ENCODE results near the gene NCBP3.

DNA sequence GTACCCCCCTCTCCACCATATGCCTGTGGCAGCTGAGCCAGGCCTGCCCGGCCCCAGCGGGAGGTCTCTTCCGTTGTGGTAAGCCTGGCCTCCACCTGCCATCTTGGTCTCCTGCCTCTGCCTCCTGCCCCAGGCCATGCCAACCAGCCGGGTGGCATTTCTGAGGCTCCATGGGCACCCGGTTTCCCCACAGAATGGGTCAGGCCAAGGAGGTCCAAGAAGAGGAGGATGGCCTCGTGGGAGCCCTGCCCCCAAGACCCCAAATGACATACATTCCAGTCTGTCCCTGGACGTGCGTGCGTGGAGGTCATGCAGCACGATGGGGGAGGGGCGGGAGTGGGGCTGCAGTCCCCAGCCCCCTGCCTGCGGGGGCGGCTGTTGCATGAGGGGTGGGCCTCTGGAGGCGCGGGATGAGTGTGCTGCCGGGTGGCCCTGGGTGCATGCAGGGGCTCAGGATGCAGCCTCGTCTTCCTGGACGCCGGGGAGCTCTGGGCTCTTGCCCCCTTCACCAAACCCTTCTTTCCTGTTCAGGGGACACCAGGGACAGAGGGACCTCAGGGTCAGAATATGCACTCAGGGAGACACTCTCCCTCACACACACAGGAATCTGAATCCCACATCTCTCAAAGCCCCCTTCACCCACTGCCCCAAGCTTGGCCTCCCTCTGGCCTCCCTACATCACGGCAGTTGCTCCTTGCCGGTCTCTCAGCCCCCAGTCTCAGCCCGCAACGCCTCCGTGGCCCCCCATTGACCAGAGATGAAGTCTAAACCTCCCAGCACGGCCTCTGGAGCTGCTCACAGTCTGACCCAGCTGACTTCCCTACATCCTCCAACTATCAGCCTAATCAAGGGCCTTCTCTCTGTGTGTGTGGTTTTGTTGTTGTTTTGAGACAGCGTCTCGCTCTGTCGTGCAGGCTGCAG lies 16.0 kb upstream of the NCBP3 start:
- TF ChIP-seq POLR2AphosphoS5 (IDR thresholded peaks at IDR 0.05; ENCODE audit: low read depth, low read length): no peak
- no peak for TF ChIP-seq POLR2A (IDR thresholded peaks at IDR 0.05; ENCODE audit: low read depth, low read length)
- no peak for TF ChIP-seq TAF1 (IDR thresholded peaks at IDR 0.05; ENCODE audit: low read depth, low read length)
- no peak for TF ChIP-seq PAX5 (IDR thresholded peaks at IDR 0.05; ENCODE audit: insufficient read depth, low read length, severe bottlenecking)
- no peak for TF ChIP-seq SPI1 (IDR thresholded peaks at IDR 0.05; ENCODE audit: low read depth, low read length)
- TF ChIP-seq POU2F2 (IDR thresholded peaks at IDR 0.05; ENCODE audit: low read depth, low read length): no peak
